Measurements from ENCODE around the gene SERP2. TPM values are rescaled to one million over a fixed set of nuclear protein-coding genes. Genes with fewer than 3 reads are reported as not detected.

The SERP2 gene
- total and polyA plus RNA-seq, 10 of the 15 experiments (the other 5 are each of a cell fraction or from before 2014, with no cell fraction given) = not detected

DNA sequence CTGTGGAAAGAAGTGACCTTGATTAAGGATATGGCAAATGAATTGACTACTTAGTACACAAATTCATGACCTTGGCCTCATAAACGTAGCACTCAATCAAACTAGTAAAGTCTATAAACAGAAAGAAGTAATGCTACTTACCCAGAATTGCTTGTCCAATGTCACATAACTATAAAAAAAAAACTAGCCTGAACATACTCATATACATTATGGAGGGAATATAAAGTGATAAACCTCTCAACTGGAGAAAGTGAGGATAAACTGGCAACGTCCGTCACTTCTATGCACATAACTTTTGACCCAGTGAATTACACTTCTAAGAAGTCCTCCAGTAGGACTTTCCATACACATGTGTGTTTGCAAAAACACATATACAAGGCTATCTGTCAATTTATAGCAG is 7.7 kb upstream of the SERP2 start (continued):
- TF ChIP-seq, protein P1, sequence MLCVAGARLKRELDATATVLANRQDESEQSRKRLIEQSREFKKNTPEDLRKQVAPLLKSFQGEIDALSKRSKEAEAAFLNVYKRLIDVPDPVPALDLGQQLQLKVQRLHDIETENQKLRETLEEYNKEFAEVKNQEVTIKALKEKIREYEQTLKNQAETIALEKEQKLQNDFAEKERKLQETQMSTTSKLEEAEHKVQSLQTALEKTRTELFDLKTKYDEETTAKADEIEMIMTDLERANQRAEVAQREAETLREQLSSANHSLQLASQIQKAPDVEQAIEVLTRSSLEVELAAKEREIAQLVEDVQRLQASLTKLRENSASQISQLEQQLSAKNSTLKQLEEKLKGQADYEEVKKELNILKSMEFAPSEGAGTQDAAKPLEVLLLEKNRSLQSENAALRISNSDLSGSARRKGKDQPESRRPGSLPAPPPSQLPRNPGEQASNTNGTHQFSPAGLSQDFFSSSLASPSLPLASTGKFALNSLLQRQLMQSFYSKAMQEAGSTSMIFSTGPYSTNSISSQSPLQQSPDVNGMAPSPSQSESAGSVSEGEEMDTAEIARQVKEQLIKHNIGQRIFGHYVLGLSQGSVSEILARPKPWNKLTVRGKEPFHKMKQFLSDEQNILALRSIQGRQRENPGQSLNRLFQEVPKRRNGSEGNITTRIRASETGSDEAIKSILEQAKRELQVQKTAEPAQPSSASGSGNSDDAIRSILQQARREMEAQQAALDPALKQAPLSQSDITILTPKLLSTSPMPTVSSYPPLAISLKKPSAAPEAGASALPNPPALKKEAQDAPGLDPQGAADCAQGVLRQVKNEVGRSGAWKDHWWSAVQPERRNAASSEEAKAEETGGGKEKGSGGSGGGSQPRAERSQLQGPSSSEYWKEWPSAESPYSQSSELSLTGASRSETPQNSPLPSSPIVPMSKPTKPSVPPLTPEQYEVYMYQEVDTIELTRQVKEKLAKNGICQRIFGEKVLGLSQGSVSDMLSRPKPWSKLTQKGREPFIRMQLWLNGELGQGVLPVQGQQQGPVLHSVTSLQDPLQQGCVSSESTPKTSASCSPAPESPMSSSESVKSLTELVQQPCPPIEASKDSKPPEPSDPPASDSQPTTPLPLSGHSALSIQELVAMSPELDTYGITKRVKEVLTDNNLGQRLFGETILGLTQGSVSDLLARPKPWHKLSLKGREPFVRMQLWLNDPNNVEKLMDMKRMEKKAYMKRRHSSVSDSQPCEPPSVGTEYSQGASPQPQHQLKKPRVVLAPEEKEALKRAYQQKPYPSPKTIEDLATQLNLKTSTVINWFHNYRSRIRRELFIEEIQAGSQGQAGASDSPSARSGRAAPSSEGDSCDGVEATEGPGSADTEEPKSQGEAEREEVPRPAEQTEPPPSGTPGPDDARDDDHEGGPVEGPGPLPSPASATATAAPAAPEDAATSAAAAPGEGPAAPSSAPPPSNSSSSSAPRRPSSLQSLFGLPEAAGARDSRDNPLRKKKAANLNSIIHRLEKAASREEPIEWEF (IDR thresholded peaks at IDR 0.05; ENCODE audit: insufficient replicate concordance, low read depth, low read length) = no peak
- no peak for TF ChIP-seq POU2F2 (IDR thresholded peaks at IDR 0.05; ENCODE audit: borderline replicate concordance, low read depth, low read length)
- TF ChIP-seq, protein P2, sequence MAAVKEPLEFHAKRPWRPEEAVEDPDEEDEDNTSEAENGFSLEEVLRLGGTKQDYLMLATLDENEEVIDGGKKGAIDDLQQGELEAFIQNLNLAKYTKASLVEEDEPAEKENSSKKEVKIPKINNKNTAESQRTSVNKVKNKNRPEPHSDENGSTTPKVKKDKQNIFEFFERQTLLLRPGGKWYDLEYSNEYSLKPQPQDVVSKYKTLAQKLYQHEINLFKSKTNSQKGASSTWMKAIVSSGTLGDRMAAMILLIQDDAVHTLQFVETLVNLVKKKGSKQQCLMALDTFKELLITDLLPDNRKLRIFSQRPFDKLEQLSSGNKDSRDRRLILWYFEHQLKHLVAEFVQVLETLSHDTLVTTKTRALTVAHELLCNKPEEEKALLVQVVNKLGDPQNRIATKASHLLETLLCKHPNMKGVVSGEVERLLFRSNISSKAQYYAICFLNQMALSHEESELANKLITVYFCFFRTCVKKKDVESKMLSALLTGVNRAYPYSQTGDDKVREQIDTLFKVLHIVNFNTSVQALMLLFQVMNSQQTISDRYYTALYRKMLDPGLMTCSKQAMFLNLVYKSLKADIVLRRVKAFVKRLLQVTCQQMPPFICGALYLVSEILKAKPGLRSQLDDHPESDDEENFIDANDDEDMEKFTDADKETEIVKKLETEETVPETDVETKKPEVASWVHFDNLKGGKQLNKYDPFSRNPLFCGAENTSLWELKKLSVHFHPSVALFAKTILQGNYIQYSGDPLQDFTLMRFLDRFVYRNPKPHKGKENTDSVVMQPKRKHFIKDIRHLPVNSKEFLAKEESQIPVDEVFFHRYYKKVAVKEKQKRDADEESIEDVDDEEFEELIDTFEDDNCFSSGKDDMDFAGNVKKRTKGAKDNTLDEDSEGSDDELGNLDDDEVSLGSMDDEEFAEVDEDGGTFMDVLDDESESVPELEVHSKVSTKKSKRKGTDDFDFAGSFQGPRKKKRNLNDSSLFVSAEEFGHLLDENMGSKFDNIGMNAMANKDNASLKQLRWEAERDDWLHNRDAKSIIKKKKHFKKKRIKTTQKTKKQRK (IDR thresholded peaks at IDR 0.05; ENCODE audit: low read depth, low read length) = no peak

All from GM12878 (cell line).